ENCODE measurements around the gene WRAP73.
"Not testable (repeated sequence)": the region's sequence is repeated elsewhere in the genome, so short reads cannot be mapped to it uniquely, and the experiment has no call there.

Gene WRAP73

GRCh38 chr1:3596663-3597598 lies 53.0 kb downstream of the WRAP73 start:
- DNase-seq (ENCODE audit: low spot score) = no peak

GRCh38 chr1:3595949-3596348 lies 54.0 kb downstream of the WRAP73 start:
- DNase-seq (ENCODE audit: low spot score) = no peak

GRCh38 chr1:3594706-3595377 lies 55.1 kb downstream of the WRAP73 start:
- no peak for DNase-seq (ENCODE audit: low spot score)

- DNase-seq (ENCODE audit: low spot score) = no peak
Observed at GRCh38 chr1:3593745-3594144, 56.2 kb downstream of the WRAP73 start.

- DNase-seq (ENCODE audit: low spot score) = no peak
Observed at GRCh38 chr1:3593334-3593733, 56.6 kb downstream of the WRAP73 start.

- DNase-seq (ENCODE audit: low spot score) = no peak
Observed at GRCh38 chr1:3590951-3591865, 58.7 kb downstream of the WRAP73 start.

- no peak for DNase-seq (ENCODE audit: low spot score)
Observed at GRCh38 chr1:3590139-3590763, 59.7 kb downstream of the WRAP73 start.

- no peak for DNase-seq (ENCODE audit: low spot score)
Observed at GRCh38 chr1:3588395-3588794, 61.5 kb downstream of the WRAP73 start.

GRCh38 chr1:3586986-3587759 lies 62.7 kb downstream of the WRAP73 start:
- DNase-seq (ENCODE audit: low spot score) = no peak

GRCh38 chr1:3585940-3586568 lies 63.8 kb downstream of the WRAP73 start:
- DNase-seq (ENCODE audit: low spot score) = no peak

- not testable (repeated sequence) for DNase-seq (ENCODE audit: low spot score)
Observed at GRCh38 chr1:3585353-3585868, 64.5 kb downstream of the WRAP73 start.

GRCh38 chr1:3584915-3585314 lies 65.0 kb downstream of the WRAP73 start:
- no peak for DNase-seq (ENCODE audit: low spot score)

- DNase-seq (ENCODE audit: low spot score) = not testable (repeated sequence)
Observed at GRCh38 chr1:3583751-3584150, 66.2 kb downstream of the WRAP73 start.

- no peak for DNase-seq (ENCODE audit: low spot score)
Observed at GRCh38 chr1:3581296-3582036, 68.4 kb downstream of the WRAP73 start.
